Posterior vena cava (tissue), 2 donors: ENCODE data around the gene DPY19L2. TPM values are rescaled to one million over a fixed set of nuclear protein-coding genes. Genes with fewer than 3 reads are reported as not detected.
"Not testable (repeated sequence)": the region's sequence is repeated elsewhere in the genome, so short reads cannot be mapped to it uniquely, and the experiment has no call there.

Experiments
- DNase-seq: peaks from one replicate; pipeline ENCODE4 v3.0.0-alpha.2; 2020; ENCODE audit warnings: low spot score
- intact Hi-C, 2 donors: fragments of 100-400 bp; cut with DNase I; formaldehyde crosslinking; loops; one replicate each; pipeline versions ENCODE4 v1.14.1 to v1.14.2; 2022 to 2023
- total RNA-seq, 2 donors: library from RNA; stranded (reverse); fragmentation: NEBNext Ultra II Directional; extraction: Animal tissue kit (Norgen Biotek cat#: 25700); gene quantifications; one replicate each; pipeline ENCODE4 v1.2.1, GENCODE V29; 2021
- donor health status: DM: yes; HTN: yes; CAD: no.
- donor health status: DM: yes; HTN: yes; CAD: no.

The DPY19L2 gene
- total RNA-seq, 2 donors from 2014 or later = 5.5 to 9.3 TPM

GRCh38 chr12:63558445-63558844 lies 109.8 kb downstream of the DPY19L2 start:
- DNase-seq, intact Hi-C loops: not testable (repeated sequence)

- DNase-seq, intact Hi-C loops: not testable (repeated sequence)
These were observed 116.9 kb downstream of the DPY19L2 start for GRCh38 chr12:63551397-63551796.

- DNase-seq, intact Hi-C loops: not testable (repeated sequence)
These were observed 119.3 kb downstream of the DPY19L2 start for GRCh38 chr12:63549034-63549433.

GRCh38 chr12:63545298-63545916 lies 122.9 kb downstream of the DPY19L2 start:
- DNase-seq, intact Hi-C loops: not testable (repeated sequence)

- intact Hi-C loops, DNase-seq: not testable (repeated sequence)
These were observed 129.6 kb downstream of the DPY19L2 start for GRCh38 chr12:63538656-63539055.

GRCh38 chr12:63537838-63538237 lies 130.5 kb downstream of the DPY19L2 start:
- intact Hi-C loops, DNase-seq: not testable (repeated sequence)

- DNase-seq, intact Hi-C loops: not testable (repeated sequence)
These were observed 138.7 kb downstream of the DPY19L2 start for GRCh38 chr12:63529641-63530040.

- intact Hi-C loops = no loop called here
- no peak for DNase-seq
These were observed 142.5 kb downstream of the DPY19L2 start for GRCh38 chr12:63525831-63526230.

GRCh38 chr12:63521706-63522105 lies 146.6 kb downstream of the DPY19L2 start:
- DNase-seq = no peak
- intact Hi-C loops = no loop called here

Other genes starting within 250 kb of the DPY19L2 start
- gene RXYLT1, start 111.4 kb upstream of the DPY19L2 start, total RNA-seq = 10 to 100 TPM in 1 of 2 donors, 1 to 10 TPM in 1; 10.0 to 14.0 TPM
- 10 to 100 TPM; 11.2 to 16.0 TPM for gene SRGAP1, start 176.2 kb upstream of the DPY19L2 start, total RNA-seq